Measurements from ENCODE around the gene SMPD2. TPM values are rescaled to one million over a fixed set of nuclear protein-coding genes. Genes with fewer than 3 reads are reported as not detected.
A peak's percentile ranks its signal among the peaks of the same experiment; 100 is the strongest.

SMPD2 gene
- total RNA-seq, 4 donors from 2014 or later, result 21.8 to 34.5 (median 28.1) TPM

DNA sequence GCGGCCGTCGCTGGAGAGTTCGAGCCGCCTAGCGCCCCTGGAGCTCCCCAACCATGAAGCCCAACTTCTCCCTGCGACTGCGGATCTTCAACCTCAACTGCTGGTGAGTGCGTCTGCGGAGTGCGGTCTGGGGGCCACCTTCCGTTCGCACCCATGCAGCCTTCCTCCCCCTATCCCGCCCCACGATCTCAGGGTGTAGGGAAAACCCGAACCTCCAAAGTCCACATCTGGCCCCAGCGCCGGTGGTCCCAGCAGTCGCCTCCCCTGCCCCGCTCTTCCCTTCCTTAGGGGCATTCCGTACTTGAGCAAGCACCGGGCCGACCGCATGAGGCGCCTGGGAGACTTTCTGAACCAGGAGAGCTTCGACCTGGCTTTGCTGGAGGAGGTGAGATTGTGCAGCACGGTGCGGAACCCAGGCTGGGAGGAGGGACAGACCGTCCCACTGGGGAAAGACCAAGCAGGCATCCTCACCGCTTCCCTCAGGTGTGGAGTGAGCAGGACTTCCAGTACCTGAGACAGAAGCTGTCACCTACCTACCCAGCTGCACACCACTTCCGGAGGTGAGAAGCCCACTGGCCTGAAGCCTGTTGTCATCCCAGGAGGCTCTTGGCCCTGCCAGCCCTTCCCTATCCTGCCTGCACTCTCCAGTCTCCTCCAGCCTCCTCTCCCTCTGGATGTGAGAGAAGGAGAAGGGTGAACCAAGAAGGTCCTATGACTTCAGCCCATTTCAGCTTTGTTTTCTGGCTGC lies 719 bp downstream of the SMPD2 start:
- TF ChIP-seq POLR2A (IDR thresholded peaks at IDR 0.05) (no peak), POLR2AphosphoS5 (IDR thresholded peaks at IDR 0.05) (no peak), EP300 (IDR thresholded peaks at IDR 0.05) (no peak)
- TF ChIP-seq, protein P1, sequence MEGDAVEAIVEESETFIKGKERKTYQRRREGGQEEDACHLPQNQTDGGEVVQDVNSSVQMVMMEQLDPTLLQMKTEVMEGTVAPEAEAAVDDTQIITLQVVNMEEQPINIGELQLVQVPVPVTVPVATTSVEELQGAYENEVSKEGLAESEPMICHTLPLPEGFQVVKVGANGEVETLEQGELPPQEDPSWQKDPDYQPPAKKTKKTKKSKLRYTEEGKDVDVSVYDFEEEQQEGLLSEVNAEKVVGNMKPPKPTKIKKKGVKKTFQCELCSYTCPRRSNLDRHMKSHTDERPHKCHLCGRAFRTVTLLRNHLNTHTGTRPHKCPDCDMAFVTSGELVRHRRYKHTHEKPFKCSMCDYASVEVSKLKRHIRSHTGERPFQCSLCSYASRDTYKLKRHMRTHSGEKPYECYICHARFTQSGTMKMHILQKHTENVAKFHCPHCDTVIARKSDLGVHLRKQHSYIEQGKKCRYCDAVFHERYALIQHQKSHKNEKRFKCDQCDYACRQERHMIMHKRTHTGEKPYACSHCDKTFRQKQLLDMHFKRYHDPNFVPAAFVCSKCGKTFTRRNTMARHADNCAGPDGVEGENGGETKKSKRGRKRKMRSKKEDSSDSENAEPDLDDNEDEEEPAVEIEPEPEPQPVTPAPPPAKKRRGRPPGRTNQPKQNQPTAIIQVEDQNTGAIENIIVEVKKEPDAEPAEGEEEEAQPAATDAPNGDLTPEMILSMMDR (IDR thresholded peaks at IDR 0.05), result peak in 1 of 2 donors; percentile 1
- peak overlapping the region; percentile 95 for H3K27ac ChIP-seq
- no peaks in the 10 kb centered on the region for H3K9me3 ChIP-seq
- peaks cover 30% of the 10 kb centered on the region for H3K4me1 ChIP-seq
- WGBS, result 2% methylated on average over 23 of the region's 31 CpGs
- peaks cover 40% of the 10 kb centered on the region for H3K36me3 ChIP-seq
- no peak for DNase-seq (ENCODE audit: low spot score in 2 of 2)
- H3K27me3 ChIP-seq, result no peaks in the 10 kb centered on the region
- peak overlapping the region; percentile 90 for H3K4me3 ChIP-seq

DNA sequence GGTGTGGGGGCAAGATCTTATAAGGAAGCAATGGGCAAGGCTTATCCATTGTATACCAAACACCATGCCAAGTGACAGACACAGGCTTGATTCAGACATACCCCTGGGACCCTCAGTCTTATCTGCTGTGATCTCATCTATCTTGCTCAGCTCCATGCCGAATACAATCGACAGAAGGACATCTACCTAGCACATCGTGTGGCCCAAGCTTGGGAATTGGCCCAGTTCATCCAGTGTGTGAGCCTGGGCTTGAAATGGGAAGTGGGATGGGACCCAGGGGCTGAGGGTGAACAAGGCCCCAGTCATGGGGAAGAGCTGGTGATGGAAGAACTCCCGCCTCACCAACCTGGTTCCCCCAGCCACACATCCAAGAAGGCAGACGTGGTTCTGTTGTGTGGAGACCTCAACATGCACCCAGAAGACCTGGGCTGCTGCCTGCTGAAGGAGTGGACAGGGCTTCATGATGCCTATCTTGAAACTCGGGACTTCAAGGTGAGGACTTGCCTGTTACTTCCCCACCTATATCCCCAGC lies 1.9 kb downstream of the SMPD2 start:
- H3K27ac ChIP-seq, result no peak overlapping the region
- peaks cover 51% of the 10 kb centered on the region for H3K36me3 ChIP-seq
- H3K4me1 ChIP-seq, result peaks cover 30% of the 10 kb centered on the region
- DNase-seq (ENCODE audit: low spot score in 2 of 2), result no peak
- TF ChIP-seq EP300 (IDR thresholded peaks at IDR 0.05) (no peak), POLR2A (IDR thresholded peaks at IDR 0.05) (no peak), POLR2AphosphoS5 (IDR thresholded peaks at IDR 0.05) (no peak)
- TF ChIP-seq, protein P1 (IDR thresholded peaks at IDR 0.05), result no peak
- no peaks in the 10 kb centered on the region for H3K9me3 ChIP-seq
- H3K27me3 ChIP-seq, result no peaks in the 10 kb centered on the region
- H3K4me3 ChIP-seq, result no peak overlapping the region
- WGBS, result no CpG with 5 or more reads among the region's 6 CpGs

DNA sequence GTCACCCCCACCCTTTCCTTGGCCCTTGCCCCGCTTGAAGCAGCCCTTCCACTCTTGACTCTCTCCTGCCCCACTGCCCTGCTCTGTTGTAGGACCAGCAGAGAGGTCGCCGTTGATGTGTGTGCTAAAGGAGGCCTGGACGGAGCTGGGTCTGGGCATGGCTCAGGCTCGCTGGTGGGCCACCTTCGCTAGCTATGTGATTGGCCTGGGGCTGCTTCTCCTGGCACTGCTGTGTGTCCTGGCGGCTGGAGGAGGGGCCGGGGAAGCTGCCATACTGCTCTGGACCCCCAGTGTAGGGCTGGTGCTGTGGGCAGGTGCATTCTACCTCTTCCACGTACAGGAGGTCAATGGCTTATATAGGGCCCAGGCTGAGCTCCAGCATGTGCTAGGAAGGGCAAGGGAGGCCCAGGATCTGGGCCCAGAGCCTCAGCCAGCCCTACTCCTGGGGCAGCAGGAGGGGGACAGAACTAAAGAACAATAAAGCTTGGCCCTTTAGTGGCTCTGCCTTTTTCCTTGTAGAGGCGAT lies 3.0 kb downstream of the SMPD2 start:
- Histone ChIP-seq H3K36me3 (peaks cover 51% of the 10 kb centered on the region), H3K27me3 (no peaks in the 10 kb centered on the region), H3K4me3 (no peak overlapping the region), H3K27ac (no peak overlapping the region), H3K4me1 (peaks cover 30% of the 10 kb centered on the region), H3K9me3 (no peaks in the 10 kb centered on the region)
- WGBS, result 96% methylated on average over 3 of the region's 10 CpGs
- TF ChIP-seq EP300 (IDR thresholded peaks at IDR 0.05) (no peak), POLR2A (IDR thresholded peaks at IDR 0.05) (no peak), POLR2AphosphoS5 (IDR thresholded peaks at IDR 0.05) (no peak)
- TF ChIP-seq, protein P1 (IDR thresholded peaks at IDR 0.05), result no peak
- no peak for DNase-seq (ENCODE audit: low spot score in 2 of 2)

DNA sequence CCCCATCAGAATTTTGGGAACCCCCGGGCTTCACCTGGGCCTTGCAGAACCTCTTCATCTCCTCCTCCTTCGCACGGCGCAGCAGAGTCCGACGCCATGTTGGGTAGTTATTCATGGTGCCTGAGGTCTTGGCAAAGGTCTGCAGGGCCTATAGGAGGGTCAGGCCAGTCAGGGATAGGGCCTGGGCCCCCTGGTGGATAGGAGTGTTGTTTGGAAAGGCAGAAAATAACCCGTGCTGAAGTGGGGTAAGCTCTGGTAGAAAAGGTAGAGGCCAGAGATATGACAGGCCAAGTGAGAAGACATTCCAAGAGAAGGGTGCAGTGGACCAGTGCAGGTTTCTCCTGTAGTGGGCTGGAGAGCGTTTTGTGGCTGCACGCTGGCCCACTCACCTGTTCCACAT lies 4.9 kb downstream of the SMPD2 start:
- DNase-seq (ENCODE audit: low spot score in 2 of 2), result no peak
- H3K9me3 ChIP-seq, result no peaks in the 10 kb centered on the region
- H3K4me1 ChIP-seq, result peaks cover 17% of the 10 kb centered on the region
- H3K27me3 ChIP-seq, result no peaks in the 10 kb centered on the region
- TF ChIP-seq POLR2AphosphoS5 (IDR thresholded peaks at IDR 0.05), result no peak
- no peak for TF ChIP-seq POLR2A (IDR thresholded peaks at IDR 0.05)
- TF ChIP-seq, protein P1 (IDR thresholded peaks at IDR 0.05), result no peak
- WGBS, result 82% methylated on average over 5 of the region's 9 CpGs
- H3K27ac ChIP-seq, result no peak overlapping the region
- peaks cover 55% of the 10 kb centered on the region for H3K36me3 ChIP-seq
- no peak overlapping the region for H3K4me3 ChIP-seq

DNA sequence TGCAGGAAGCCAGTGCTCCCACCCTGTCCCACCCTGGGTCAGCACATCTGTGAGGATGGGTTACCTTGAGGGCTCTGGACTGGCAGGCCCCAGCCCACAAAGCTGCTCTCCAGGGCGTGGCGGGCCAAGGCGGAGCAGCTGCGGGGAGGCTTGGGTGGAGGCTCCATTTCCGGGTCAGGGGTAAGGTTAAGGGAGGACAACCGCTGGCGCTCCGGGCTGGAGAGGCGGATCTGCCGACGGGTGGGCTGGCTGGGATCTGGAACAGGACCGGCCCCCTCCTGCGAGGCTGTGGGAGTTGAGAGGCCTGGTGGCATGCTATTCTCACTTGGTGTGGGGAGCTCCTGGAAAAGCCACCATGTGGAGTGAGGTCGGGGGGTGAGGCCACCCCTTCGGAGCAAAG lies 5.5 kb downstream of the SMPD2 start:
- Histone ChIP-seq H3K36me3 (peaks cover 55% of the 10 kb centered on the region), H3K27ac (no peak overlapping the region), H3K9me3 (no peaks in the 10 kb centered on the region), H3K4me3 (no peak overlapping the region), H3K27me3 (no peaks in the 10 kb centered on the region), H3K4me1 (peaks cover 17% of the 10 kb centered on the region)
- WGBS, result 89% methylated on average over 7 of the region's 15 CpGs
- DNase-seq (ENCODE audit: low spot score in 2 of 2), result no peak
- TF ChIP-seq POLR2AphosphoS5 (IDR thresholded peaks at IDR 0.05) (no peak), POLR2A (IDR thresholded peaks at IDR 0.05) (no peak), EP300 (IDR thresholded peaks at IDR 0.05) (no peak)
- TF ChIP-seq, protein P1 (IDR thresholded peaks at IDR 0.05), result no peak
